Measurements from ENCODE around the gene NOL4L.
A peak's percentile ranks its signal among the peaks of the same experiment; 100 is the strongest.

Gene NOL4L

GRCh38 chr20:32483351-32484224, 101.5 kb downstream of the NOL4L start:
- DNase-seq (ENCODE audit: low spot score): peak; percentile 40

GRCh38 chr20:32482442-32483261, 102.5 kb downstream of the NOL4L start:
- DNase-seq (ENCODE audit: low spot score): no peak

DNA sequence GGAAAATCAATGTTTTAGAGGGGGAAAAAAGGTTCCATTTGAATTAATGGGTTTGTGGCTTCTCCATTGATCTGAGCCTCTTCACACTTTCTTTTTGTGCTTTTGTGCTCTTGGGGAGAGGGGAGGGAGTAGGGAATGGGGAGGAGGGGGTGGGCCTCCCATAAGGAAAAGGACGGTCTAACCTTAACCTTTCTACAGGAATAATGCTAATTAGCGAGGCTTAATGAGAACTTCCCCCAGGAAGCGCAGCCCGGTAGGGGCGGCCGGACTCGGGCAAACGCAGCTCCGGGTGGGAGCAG, 103.0 kb downstream of the NOL4L start:
- no peak for DNase-seq (ENCODE audit: low spot score)

DNA sequence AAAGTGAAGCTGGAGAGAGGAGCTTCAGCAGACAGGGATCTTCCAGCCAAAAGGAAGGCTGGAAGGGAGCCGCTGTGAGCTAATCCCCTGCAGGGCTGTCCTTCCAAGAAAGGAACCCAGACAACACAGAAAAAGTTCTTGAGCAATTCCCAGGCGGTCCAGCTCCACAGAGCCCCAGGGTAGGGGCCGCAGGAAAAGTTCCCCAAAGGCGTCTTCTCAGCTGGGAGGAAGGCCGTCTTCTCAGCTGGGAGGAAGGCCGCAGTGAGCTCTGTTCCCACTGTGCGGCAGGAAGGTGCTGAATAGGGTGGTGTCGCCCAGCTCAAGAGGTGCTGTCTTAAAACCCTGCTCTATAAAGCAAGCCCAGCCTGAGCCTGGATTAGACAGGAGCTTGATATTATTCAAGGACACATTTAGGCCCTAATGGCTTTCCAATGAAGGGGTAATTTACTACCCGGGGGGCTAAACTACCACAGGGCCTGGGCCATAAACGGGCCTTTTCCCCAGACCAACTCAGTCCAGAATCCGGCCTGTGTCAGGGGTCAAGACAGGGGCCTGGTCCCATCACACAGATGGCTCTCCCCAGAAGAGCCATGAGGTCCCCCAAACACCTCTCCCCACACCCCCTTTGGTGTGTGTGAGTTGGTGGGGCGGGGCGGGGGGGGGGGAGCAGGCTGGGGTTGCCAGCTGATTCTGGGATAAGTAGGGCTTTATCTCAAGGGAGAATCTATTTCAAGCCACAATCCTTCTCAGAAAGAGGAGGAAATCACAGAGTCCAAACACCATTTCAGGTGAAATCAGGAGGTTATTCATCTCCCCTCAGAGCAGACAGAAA, 103.6 kb downstream of the NOL4L start:
- no peak for DNase-seq (ENCODE audit: low spot score)

DNA sequence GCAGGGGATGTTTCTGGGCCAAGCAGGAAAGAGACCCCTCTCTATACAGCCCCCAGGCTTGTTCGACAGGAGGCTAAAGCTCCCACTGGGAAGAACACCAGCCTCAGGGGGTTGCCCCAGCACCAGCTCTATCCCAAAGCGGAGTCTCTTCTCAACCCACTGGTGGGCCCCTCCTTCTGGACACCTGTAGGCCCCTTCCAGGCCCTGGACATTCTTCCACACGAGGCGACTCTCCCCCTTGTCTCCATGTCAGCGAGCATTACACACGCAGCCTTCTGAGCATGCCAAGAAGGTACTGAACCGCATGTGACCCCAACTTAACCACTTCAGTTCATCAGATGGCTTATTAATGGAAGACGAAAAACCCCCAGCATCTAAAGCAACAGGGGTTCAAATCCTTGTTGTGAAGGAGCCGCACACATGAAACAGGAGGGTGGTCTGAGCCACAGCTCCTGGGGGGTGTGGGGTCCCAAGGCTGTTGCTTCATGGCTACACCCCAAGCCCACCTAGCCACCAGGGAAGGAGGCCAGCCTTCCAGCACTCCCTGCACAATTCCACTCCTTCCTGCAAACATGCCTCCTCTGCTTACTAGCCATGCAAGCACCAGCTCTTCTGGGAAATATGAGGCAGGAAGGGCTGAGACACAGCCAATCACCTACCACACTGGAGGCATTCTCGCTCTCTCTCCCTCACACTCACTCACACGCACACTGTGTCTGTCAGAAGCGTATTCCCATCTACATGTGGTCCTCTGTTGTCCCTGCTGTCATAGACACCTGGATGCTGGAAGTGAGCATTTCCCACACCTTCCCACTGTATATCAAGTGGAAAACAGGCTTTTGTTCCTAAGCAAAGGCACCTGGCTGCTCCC, 104.5 kb downstream of the NOL4L start:
- peak; percentile 36 for DNase-seq (ENCODE audit: low spot score)

DNA sequence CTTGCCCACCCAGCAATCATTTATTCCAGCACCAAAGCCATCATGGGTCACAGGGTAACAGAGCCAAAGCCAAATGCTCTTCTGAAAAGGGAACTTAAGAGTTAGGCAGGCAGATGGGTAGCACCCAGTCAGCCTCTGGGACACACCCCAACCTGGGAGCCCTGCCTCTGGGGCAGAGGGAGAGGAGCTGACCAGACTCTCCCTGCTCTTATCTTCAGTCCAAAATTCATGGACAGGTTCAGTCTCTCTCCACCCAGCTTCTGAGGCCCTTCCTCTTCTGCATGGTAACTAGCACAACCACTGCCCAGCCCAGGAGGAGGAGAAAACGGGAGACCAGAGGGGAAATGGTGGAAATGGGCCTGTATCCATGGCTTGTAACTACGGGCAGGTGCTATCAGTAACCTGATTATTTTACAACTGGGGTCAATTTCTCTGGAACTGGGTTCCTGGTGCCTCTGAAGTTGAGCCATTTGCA, 105.4 kb downstream of the NOL4L start:
- no peak for DNase-seq (ENCODE audit: low spot score)

GRCh38 chr20:32479012-32479411, 106.1 kb downstream of the NOL4L start:
- no peak for DNase-seq (ENCODE audit: low spot score)

- no peak for DNase-seq (ENCODE audit: low spot score)
These were observed 106.6 kb downstream of the NOL4L start for GRCh38 chr20:32478576-32478975.

DNA sequence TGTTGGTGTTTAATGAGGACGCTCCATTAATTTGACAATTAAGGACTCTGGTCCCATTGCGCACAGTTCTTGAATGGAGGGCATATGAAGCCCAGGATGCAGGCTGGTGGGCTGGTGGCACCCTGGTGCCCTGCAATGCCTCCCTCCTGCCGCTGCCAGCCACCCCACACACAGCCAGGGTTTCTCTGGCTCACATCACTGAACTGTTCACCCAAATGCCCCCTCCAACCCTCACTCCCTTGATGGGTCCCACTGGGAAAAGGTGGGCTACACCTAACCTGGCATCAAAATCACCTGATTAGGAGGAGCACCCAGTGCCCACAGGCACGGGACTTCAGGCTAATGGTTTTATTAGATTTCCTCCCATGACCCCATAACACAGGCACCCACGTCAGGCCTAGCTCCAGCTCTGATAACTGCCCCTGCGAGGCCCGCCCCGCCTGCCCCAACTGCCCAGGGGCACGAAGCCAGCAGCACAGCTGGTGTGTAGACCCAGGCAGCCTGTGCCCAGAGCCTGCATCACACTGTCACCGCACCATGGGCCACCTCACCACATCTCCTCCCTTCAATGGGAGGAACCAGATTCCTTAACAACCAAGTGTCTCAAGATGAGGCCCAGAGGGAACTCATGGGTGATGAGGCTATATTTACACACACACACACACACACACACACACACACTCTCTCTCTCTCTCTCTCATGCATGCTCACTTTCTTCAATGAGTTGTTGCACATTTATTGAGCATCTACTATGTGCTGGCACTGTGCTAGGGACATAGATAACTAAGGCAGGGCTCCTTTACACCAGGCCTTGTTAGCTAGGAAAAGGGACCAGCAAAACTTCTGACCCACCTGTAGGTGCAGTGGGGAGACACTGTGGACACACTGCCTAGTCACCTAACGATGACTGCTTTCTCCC, 107.3 kb downstream of the NOL4L start:
- no peak for DNase-seq (ENCODE audit: low spot score)

- DNase-seq (ENCODE audit: low spot score): no peak
These were observed 108.2 kb downstream of the NOL4L start for GRCh38 chr20:32476684-32477593.

- peak; percentile 42 for DNase-seq (ENCODE audit: low spot score)
These were observed 109.9 kb downstream of the NOL4L start for GRCh38 chr20:32474967-32475811.

GRCh38 chr20:32474717-32474966, 110.5 kb downstream of the NOL4L start:
- no peak for DNase-seq (ENCODE audit: low spot score)

- DNase-seq (ENCODE audit: low spot score): peak; percentile 62
These were observed 111.0 kb downstream of the NOL4L start for GRCh38 chr20:32474009-32474716.

- DNase-seq (ENCODE audit: low spot score): no peak
These were observed 111.7 kb downstream of the NOL4L start for GRCh38 chr20:32473231-32474008.

GRCh38 chr20:32472581-32473207, 112.4 kb downstream of the NOL4L start:
- DNase-seq (ENCODE audit: low spot score): no peak

DNA sequence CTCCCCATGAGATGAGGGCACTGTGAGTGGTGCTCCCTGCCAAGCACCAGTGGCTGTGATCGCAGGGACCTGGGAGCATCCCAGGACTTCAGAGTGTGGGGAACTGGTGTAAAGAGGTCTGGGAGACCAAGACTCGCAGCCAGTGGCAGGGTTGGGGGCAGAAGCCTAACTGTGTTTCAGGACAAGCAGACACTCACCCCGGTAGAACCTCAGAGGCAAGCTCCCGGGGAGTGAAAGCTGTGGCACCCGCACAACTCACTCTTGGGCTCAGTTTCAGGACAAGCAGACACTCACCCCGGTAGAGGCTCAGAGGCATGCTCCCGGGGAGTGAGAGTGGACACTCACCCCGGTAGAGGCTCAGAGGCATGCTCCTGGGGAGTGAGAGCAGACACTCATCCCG, 114.2 kb downstream of the NOL4L start:
- DNase-seq (ENCODE audit: low spot score): no peak
